ENCODE measurements around the gene VPS37D.

VPS37D gene

GRCh38 chr7:73699370-73700068 is 31.9 kb downstream of the VPS37D start:
- TF ChIP-seq ZFX (IDR thresholded peaks at IDR 0.05) (no peak), CTCF (conservative IDR thresholded peaks at IDR 0.05) (no peak)

GRCh38 chr7:73700069-73700423 is 32.4 kb downstream of the VPS37D start:
- no peak for TF ChIP-seq CTCF (conservative IDR thresholded peaks at IDR 0.05)
- no peak for TF ChIP-seq ZFX (IDR thresholded peaks at IDR 0.05)
- H3K27ac ChIP-seq: no peak overlapping the region

More at GRCh38 chr7:73699370-73700068, 31.9 kb downstream of the VPS37D start:
- H3K27ac ChIP-seq: no peak overlapping the region

- no peak for TF ChIP-seq CTCF (conservative IDR thresholded peaks at IDR 0.05)
- no peak for TF ChIP-seq ZFX (IDR thresholded peaks at IDR 0.05)
- H3K27ac ChIP-seq: no peak overlapping the region
Observed at GRCh38 chr7:73700581-73701134, 33.0 kb downstream of the VPS37D start.

GRCh38 chr7:73701357-73701995 is 33.8 kb downstream of the VPS37D start:
- TF ChIP-seq CTCF (conservative IDR thresholded peaks at IDR 0.05) (no peak; the same call in 1 of the 2 replicates), ZFX (IDR thresholded peaks at IDR 0.05) (no peak)
- no peak overlapping the region for H3K27ac ChIP-seq

- H3K27ac ChIP-seq: no peak overlapping the region
- TF ChIP-seq ZFX (IDR thresholded peaks at IDR 0.05): no peak
- no peak for TF ChIP-seq CTCF (conservative IDR thresholded peaks at IDR 0.05)
Observed at GRCh38 chr7:73702226-73702625, 34.6 kb downstream of the VPS37D start.

- TF ChIP-seq CTCF (conservative IDR thresholded peaks at IDR 0.05) (no peak), ZFX (IDR thresholded peaks at IDR 0.05) (no peak)
- H3K27ac ChIP-seq: no peak overlapping the region
Observed at GRCh38 chr7:73702665-73703064, 35.0 kb downstream of the VPS37D start.

GRCh38 chr7:73703225-73703624 is 35.6 kb downstream of the VPS37D start:
- TF ChIP-seq CTCF (conservative IDR thresholded peaks at IDR 0.05): no peak
- TF ChIP-seq ZFX (IDR thresholded peaks at IDR 0.05): no peak
- H3K27ac ChIP-seq: no peak overlapping the region
